Smooth muscle cell of bladder (primary cell): ENCODE results near the gene ALOX15B. TPM values are rescaled to one million over a fixed set of nuclear protein-coding genes. Genes with fewer than 3 reads are reported as not detected.

Experiments
- total RNA-seq: library from RNA; depleted of rRNA; stranded (reverse); fragments of >200 nt; gene quantifications from 2 replicates; pipeline ENCODE4 v1.2.3, GENCODE V29; 2014

The ALOX15B gene, protein sequence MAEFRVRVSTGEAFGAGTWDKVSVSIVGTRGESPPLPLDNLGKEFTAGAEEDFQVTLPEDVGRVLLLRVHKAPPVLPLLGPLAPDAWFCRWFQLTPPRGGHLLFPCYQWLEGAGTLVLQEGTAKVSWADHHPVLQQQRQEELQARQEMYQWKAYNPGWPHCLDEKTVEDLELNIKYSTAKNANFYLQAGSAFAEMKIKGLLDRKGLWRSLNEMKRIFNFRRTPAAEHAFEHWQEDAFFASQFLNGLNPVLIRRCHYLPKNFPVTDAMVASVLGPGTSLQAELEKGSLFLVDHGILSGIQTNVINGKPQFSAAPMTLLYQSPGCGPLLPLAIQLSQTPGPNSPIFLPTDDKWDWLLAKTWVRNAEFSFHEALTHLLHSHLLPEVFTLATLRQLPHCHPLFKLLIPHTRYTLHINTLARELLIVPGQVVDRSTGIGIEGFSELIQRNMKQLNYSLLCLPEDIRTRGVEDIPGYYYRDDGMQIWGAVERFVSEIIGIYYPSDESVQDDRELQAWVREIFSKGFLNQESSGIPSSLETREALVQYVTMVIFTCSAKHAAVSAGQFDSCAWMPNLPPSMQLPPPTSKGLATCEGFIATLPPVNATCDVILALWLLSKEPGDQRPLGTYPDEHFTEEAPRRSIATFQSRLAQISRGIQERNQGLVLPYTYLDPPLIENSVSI
- total RNA-seq, result 0.18 TPM in 1 of 2 replicates, not detected in the other

DNA sequence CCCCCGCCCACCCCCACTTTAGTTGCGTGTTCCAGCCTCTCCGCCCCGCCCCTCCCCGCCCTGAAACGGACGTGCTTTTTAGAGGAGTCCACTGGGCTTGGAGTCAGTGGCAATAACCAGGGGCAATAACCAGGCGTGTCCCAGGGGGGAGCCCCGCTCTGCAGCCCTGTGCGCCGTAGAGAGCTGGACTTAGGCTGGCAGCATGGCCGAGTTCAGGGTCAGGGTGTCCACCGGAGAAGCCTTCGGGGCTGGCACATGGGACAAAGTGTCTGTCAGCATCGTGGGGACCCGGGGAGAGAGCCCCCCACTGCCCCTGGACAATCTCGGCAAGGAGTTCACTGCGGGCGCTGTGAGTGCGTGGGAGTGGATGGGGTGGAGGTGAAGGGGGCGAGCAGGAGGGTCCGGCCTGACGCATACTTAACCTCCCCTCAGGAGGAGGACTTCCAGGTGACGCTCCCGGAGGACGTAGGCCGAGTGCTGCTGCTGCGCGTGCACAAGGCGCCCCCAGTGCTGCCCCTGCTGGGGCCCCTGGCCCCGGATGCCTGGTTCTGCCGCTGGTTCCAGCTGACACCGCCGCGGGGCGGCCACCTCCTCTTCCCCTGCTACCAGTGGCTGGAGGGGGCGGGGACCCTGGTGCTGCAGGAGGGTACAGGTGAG, at the start of gene ALOX15B:
TSS of gene ALOX15B (plus strand) at position 106 of the 657 bp plus-strand sequence. CDS start at position 203, 97 bp downstream.

DNA sequence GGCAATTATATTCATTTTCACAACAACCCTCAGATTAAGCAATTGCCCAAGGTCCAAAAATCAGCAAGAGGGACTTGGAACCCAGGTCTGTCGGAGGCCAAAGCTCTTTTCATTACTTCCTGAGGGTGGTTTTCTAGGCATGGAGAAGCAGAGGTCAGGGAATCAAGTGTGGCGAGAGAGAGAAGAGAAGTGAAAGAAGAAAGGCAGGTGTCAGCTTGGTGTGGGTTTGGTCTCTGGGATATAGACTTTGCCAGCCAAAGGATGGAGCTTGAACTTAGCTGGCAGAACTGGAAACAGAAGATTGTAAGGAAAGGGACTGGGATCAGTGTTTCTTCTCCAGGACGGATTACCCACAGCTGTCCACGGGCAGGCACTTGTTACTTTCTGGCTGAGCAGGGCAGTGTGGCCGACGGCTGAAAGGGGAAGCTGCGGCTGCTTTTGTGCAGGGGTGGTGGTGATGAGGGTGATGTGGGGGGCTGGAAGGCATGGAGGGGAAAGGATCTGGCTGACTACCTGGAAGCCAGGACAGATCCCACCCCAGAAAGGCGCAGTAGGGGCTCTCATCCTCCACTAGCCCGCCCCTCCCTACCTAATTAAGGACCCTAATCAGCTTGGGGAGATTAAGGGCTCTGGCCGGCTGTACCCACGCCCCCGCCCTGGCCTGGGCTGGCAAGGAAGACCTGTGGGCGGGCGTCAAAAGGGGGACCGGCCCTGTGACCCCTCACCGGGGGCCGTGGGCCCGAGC, 36.7 kb upstream of the ALOX15B start, which contains the start of gene GUCY2D:
TSS of gene GUCY2D (plus strand) at position 640 of the 745 bp plus-strand sequence. CDS start 433 bp downstream, outside the sequence.

DNA sequence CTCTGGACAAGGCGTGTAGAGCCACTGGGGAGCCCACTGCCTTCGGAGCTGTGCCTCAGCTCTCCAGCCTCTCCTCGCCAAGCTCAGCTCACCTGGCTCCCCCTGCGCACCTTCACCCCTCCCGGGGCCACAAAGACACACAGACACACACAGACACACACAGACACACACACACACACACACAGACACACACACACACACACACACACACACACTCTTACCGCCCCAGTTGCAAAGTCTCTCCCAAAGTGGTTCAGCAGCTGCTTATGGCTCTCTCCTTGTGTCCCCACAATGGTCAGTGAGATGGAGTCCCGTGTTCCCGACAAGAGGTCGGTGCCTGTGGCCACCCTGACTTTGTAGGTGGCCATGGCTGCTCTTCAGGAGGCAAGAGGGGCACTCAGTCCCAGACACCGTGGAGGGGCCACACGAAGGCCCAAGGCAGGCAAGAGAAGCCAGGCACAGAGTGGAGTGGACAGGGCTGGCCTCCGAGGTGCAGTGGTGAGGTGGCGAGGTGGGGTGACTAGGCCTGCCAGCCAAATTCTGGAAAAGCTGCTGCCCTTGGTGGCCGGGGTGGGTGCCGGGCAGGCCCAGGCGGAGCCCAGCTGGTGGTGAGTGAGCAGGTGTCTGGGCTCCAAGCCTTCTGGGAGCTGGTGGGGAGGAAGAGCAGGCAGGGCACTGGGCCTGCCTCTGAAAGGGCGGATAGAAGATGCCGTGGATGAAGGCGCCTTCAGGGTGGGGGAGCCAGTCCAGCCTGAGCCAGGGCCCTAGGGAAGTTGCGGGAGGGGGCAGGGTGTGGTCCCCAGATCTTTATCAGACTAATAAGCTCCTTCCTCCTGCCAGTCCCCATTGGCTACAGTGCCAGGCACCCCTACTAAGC, 48.5 kb downstream of the ALOX15B start, which contains the start of gene ALOX12B:
TSS of gene ALOX12B (minus strand) at position 642 of the 877 bp plus-strand sequence. CDS start at position 368, 274 bp downstream.

Other genes with a start within 250 kb of the ALOX15B start
- 4.8 and 7.7 TPM in 2 replicates for gene KDM6B, start 204.8 kb upstream of the ALOX15B start, total RNA-seq
- 0.14 and 0.28 TPM in 2 replicates for gene TMEM88, start 184.0 kb upstream of the ALOX15B start, total RNA-seq
- gene NAA38, start 181.5 kb upstream of the ALOX15B start, total RNA-seq, result 96.1 and 113 TPM in 2 replicates
- gene CYB5D1, start 181.1 kb upstream of the ALOX15B start, total RNA-seq, result 6.0 and 8.2 TPM in 2 replicates
- 231 and 283 TPM in 2 replicates for gene CHD3, start 150.3 kb upstream of the ALOX15B start, total RNA-seq
- 2.3 and 2.8 TPM in 2 replicates for gene RNF227, start 122.8 kb upstream of the ALOX15B start, total RNA-seq
- 0.18 and 0.28 TPM in 2 replicates for gene KCNAB3, start 109.2 kb upstream of the ALOX15B start, total RNA-seq
- 36.4 and 42.0 TPM in 2 replicates for gene TRAPPC1, start 107.1 kb upstream of the ALOX15B start, total RNA-seq
- gene CNTROB, start 106.9 kb upstream of the ALOX15B start, total RNA-seq, result 13.4 and 17.4 TPM in 2 replicates
- under 0.01 and 0.09 TPM in 2 replicates for gene GUCY2D, start 36.4 kb upstream of the ALOX15B start, total RNA-seq
- not detected in 2 replicates for gene ALOX12B, start 48.7 kb downstream of the ALOX15B start, total RNA-seq
- gene ALOXE3, start 79.5 kb downstream of the ALOX15B start, total RNA-seq, result under 0.01 TPM in 1 of 2 replicates, not detected in the other
- gene HES7, start 85.0 kb downstream of the ALOX15B start, total RNA-seq, result not detected in 2 replicates
- gene PER1, start 113.3 kb downstream of the ALOX15B start, total RNA-seq, result 2.9 and 3.3 TPM in 2 replicates
- 3.5 and 3.7 TPM in 2 replicates for gene VAMP2, start 123.9 kb downstream of the ALOX15B start, total RNA-seq
- gene TMEM107, start 137.3 kb downstream of the ALOX15B start, total RNA-seq, result 18.4 and 45.5 TPM in 2 replicates
- 5.8 and 6.6 TPM in 2 replicates for gene BORCS6, start 151.1 kb downstream of the ALOX15B start, total RNA-seq
- 2.6 and 2.7 TPM in 2 replicates for gene AURKB, start 171.5 kb downstream of the ALOX15B start, total RNA-seq
- gene CTC1, start 209.0 kb downstream of the ALOX15B start, total RNA-seq, result 2.1 and 3.0 TPM in 2 replicates
- 8.1 and 10.5 TPM in 2 replicates for gene PFAS, start 210.2 kb downstream of the ALOX15B start, total RNA-seq
- 6.3 and 9.2 TPM in 2 replicates for gene RANGRF, start 249.6 kb downstream of the ALOX15B start, total RNA-seq